Left forelimb (tissue), 1 donor: ENCODE measurements around the gene PTPRT.

ENCODE experiments used
- DNase-seq: peaks from one replicate; pipeline ENCODE4 v3.0.0-alpha.2; 2018; ENCODE audit warnings: low spot score

Gene PTPRT

DNA sequence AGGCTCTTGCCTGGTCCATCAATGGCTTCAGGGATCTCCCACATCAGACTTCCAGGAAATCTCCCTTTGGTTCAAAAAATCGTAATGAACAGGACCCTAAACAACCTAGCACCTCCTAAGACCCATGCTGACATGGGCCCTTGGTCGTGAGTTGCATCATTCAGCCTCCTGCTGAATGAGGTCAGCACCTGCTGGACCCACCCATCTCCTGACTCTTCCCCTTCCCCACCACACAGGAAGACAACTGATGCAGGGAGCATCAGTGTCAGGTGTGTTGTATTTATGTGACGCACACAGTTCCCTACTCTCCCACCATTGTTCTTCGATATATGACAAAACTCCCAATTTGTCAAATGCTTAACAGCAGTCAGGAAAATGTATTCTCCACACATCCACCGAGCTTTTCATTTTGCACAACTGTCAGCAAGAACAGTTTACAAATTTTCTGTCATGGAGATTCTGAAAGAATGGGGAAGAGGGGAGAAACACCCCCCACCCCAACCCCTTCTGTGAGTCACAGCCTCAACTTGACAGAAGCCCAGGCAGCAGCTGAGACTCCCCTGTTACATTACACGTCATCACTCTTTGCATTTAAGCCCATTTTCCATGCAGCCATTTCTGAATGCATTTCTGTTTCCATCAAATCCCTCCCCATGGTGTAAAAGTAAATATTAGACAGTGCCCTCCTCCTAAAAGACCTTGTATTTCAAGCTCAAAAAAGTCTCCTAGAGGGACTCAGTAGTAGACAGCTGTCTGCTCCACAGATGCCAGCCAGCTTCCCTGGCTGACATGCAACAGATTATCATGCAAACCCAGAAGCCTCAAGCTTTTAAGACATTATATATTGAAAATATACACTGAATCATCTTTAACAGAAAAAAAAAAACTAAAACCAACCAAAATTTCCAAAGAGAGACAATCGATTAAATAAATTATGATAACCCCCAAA, 577.5 kb downstream of the PTPRT start:
- DNase-seq = no peak

DNA sequence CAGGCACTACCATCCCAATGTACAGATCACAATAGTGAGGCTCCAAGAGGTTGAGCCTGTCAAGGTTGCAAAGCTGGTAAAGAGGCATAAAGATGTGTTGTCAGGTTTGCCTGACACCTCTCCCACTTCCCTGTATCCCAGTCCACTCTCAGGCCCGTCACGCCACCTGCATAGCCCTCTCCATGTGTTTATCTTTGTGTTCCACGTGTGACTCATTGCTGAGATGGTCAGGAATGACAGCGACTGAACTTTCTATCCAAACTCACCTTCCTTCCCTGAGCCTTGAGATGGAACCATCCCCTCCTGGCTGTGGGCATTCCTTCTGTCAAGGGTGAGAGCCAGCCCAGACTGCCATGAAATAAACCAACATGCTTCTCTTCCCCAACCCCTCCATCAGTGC, 578.3 kb downstream of the PTPRT start:
- DNase-seq = no peak

DNA sequence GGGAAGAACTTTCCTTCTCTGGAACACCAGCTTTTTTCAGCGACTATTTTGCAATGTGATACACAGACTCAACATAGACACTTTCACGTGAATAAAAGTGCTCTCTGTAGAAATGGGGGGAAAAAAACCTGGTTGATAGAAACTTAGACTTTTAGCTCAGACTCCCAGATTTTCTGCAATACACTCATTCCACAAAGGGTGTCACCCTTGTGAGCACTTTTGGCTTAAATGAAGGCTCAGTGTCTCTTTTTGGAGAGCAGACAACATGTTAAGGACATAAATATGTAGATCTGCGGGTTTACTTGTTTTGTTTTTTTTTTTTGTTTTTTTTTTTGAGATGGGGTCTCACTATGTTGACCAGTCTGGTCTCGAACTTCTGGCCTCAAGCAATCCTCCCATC, 579.6 kb downstream of the PTPRT start:
- DNase-seq = no peak

DNA sequence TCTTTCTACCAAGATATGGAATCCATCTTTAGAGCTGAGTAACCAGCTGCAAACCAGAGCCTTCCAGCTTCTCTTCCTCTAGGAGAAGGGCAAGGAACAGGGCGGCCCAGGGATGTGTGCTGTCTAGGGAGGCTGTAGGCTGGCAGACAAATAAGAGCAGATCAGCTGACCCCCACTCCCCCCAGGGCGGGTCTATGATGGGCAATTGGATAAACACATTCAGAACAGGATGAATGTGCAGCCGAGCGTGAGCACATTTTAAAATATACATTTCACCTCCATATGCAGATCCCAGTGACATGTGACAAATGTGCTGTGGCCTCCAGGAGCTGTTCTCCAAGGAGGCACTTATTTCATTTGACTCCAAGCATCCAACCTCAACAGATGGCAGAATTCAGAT, 580.1 kb downstream of the PTPRT start:
- no peak for DNase-seq

DNA sequence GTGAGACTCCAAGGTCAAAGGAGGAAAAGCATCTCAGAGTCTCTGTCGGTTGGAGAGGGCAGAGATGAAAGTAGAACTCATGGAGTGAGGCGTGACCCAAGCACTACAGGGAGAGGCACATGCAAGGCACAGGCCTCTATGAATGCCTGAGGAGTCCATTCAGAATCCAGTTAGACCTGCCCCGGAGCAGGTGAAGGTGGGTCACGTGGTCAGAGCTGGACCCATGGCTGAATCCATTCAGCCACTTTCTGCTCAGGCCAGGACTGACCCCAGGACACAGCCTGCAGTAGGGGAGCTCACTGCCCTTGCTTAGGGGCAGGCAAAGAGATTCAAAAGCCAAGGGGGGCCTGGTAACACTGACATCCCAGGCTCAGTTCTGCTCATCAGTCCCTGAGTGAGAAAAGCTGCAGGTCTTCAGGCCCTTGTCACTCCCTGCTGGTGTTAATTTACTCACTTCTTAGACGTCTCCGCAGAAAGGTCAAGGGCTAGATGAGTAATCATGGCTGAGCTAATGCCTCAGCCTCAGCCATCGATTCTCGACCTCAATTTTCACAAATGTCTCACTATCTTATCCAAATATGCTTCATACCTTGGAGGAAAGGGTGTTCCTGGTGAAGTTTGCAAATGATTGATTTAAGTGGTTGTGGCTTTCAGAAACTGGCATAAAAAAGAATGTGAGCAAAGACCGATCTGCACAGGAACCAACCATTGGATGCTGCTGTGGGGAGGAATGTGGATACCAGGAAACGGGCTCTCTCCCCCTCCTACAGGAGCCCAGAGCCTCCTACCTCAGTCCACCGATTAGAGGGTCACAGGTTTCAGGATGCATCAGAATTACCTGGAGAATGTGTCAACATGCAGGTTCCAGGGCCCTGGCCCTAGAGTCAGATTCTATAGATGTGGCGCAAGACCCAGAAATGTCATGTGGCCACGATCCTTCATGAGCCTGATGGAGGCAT, 584.4 kb downstream of the PTPRT start:
- DNase-seq = no peak

DNA sequence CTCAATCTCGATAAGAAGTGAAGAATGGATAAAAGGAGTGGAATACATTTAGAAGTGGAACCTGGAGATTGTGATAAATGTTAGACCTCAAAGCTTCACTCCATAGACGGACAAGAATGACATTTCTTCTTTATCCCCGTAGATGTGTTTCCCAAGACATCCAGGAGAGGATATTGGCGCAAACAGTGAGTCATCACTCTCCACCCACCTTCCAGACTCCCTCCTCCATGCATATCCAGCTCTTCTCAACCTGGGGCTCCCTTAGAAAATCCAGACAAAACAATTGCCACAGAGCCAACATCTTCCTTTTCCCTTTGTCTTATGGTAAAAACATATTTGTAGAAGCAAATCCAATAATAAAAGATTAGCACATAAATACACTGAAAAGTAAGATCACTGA, 586.1 kb downstream of the PTPRT start:
- no peak for DNase-seq

DNA sequence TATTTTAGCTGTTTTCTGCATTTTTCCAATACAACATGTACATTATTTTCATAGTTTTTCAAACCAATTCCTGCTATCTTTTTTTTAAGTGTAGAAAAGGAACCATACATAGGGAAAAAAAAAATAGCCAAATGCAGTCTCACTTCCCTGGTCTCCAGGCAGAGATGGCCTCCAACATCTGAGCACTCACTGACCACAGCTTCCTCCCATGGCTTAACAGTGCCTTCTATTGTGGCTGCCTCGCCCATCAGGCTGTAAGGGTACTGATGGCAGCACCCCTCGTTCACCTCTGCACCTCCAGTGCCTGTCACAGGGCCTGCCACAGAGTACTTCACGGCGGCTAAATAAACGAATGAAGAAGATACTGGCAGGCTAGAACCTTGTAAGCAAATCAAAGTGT, 591.1 kb downstream of the PTPRT start:
- DNase-seq = no peak

DNA sequence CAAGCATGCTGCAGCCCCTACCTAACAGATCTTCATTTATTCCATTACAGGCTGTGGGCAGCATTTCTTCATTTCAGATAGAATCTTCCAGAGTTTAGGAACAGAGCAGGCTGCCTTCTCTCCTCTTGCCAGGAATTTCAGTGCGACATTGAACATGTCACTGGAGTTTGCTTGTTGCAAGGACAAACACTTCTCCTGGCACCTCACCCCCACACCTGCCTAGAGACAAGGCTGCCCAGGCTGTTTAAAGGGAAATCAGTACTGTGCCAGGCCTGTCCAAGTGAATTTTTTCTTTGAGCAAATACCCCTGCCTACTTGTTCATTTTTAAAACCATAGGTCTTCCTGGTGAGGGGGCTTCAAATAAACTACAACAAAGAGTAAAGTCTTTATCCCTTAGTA, 594.1 kb downstream of the PTPRT start:
- no peak for DNase-seq

DNA sequence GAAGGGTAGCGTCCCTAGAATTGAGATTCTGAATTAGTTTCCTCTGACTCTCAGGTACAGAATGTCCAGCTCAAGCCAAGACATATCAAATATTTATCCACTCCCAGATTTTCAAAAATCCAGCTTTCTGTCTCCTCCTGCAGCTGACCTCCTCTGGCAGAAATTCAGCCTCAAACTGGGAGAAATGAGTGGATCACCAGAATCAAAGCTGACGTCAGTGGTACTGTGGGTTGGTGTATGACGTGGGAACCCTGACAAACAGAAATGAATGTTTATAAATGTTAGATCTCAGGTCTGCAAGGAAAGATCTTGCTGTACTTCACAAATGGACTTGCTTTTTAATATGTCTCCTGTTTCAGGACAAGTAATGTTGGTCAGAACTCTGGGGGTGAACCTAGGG, 595.0 kb downstream of the PTPRT start:
- no peak for DNase-seq

DNA sequence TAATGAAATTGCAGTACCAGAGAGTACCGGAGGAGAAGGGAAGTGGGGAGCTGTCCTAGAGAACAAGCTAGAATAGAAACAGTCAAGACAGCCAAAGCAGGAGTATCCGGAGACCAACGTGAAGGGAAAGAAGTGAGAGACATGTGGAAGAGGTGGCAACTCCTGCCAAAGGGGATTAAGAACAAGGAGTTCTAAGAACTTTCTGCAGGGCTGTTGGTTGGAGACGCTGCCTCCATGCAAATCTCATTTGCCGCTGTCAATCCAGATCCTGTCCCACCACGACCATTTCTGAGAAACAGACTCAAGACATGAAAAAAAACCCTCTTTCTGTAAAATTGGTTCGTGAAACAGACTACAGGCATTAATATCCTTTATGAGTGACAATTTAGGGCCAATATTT, 595.7 kb downstream of the PTPRT start:
- no peak for DNase-seq

DNA sequence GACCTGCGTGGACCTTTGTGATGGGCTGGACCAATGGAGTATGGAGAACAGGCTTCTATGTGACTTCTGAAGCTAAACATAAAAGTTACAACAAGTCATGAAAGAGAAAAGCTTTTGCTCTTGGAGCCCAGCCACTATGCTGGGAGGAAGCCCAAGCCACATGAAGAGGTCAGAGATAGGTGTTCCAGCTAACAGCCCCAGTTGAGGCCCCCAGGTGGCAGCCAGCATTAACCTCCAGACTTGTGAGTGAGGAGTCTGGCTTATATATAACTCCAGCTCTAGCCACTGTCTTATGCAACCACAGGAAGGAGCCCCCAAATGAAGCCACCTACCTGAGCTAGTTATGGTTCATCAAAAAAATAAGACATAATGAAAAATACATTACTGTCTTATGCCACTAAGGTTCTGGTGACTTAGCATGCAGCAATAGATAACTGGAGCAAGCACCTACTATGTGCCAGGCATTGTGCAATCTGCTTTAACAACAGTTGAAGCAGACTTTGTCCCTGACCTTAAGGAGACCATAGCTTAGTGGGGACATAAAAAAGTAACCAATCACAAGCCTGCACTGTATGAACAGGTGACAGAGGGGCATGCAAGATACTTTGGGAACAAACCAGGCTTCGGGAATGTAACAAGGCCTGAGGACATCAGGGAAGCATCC, 599.6 kb downstream of the PTPRT start:
- no peak for DNase-seq

DNA sequence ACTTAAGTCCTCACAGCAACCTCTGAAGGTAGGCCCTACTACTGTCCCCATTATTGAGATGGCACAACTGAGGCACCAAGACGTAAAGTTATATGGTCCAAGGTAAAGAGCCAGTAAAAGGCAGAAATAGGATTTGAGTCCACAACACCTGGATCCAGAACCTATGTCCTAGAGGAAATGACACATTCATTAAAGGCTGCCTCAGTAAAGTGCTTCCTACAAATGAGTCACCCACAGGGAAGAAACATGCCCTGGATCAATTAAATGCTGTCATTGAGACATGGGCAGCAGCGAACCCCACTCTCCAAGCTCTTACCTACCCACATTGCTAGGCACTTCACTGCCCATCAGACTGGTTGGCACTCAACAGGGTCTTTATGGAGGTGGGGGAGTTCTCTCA, 600.9 kb downstream of the PTPRT start:
- DNase-seq = no peak

DNA sequence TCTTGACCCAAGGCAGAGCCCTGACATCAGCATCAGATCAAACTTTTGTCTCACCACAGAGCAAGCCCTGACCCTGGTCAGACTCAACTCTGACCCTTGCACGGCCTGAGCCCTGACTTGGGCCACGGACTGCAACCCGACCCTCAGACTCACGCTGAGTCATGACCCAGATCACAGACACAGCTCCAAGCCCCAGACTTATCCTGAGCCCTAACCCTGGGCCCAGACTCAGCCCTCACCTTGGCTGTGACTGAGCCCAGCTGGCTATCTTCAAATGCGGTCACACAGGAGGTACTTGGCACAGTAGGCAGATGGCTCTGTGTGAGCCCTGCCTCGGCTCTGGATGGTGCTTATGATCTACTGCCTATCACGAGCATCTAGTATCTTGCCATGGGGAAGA, 602.3 kb downstream of the PTPRT start:
- no peak for DNase-seq

DNA sequence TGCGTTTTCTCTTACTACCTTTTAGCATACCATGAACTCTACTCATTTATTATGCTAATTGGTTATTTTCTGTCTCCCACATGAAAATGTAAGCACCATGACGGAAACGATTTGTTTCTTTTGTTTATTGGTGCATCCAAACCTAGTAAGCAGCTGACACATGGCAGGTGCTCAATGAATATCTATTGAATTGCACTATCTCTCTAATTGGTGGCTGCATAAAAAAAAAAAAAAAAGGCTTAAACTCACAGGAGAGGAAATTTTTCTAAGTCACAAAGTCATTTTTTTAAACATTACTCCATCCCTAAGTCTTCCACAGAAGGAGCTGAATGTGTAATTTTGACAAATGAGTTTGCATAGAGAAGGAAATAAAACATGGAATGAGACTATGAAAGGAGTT, 608.4 kb downstream of the PTPRT start:
- DNase-seq = no peak

DNA sequence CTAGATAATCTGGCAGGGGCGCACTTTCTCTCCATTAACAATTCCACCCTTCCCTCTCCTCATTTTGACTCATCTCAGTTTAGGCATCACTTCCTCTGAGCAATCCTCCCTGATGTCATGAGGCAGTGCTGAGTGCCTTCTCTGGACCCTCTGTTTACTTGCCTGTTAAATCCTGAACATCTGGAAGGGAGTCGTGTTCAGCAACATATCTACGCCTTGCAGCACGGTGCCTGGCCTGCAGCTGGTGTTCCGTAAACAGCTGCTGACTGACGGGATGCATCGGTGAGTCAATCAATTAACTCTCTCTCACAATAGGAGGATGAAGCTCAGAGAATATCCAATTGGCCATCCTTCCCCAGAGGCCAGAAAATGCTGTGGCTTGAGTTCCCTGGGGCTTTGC, 613.5 kb downstream of the PTPRT start:
- no peak for DNase-seq

DNA sequence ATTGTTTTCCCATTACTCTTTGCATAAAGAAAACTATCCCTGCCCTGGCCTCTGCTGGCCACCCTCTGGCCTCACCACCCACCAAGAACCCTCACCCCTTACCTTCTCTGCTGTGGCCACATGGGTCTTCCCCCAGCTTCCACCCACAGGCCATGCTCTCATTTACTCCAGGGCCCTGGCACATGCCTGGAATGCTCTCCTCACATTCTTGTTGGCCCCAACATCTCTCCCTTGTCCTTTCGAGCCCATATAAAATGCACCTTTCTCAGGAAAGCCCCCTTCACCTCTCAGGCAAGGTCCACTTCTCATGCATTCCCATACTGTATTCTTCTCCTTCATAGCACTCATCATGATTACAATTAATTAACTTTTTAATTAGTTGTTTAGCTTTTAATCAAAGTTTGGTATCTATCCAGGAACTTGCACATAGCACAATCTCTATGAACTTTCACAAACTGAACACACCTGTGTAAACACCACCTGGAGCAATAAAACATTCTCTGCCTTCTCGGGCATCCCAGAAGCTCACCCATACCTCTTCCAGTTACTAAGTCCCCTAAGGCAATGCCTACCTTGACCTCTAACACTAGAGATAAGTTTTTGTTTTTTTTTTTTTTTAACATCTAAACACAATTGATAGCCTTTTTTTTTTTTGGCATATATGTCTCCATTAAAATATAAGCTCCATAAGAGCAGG, 617.2 kb downstream of the PTPRT start:
- DNase-seq = no peak

DNA sequence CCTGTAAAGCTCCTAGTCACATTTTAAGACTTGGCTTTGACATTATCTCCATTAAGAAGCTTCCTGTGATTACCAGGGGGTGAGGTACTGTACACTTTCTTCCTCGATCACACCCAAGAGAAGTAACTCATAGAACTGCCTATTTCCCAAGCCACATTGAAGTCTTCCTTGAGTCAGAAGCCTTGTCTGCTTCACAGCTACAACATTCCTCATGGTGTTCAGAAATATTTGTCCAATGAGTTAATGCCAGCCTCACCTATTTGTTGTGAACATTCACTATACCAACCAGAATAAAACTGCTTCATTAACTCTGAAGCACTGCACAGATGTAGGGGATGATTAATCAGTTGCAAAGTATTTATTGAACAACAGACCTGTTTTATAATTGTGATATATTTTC, 622.3 kb downstream of the PTPRT start:
- no peak for DNase-seq

DNA sequence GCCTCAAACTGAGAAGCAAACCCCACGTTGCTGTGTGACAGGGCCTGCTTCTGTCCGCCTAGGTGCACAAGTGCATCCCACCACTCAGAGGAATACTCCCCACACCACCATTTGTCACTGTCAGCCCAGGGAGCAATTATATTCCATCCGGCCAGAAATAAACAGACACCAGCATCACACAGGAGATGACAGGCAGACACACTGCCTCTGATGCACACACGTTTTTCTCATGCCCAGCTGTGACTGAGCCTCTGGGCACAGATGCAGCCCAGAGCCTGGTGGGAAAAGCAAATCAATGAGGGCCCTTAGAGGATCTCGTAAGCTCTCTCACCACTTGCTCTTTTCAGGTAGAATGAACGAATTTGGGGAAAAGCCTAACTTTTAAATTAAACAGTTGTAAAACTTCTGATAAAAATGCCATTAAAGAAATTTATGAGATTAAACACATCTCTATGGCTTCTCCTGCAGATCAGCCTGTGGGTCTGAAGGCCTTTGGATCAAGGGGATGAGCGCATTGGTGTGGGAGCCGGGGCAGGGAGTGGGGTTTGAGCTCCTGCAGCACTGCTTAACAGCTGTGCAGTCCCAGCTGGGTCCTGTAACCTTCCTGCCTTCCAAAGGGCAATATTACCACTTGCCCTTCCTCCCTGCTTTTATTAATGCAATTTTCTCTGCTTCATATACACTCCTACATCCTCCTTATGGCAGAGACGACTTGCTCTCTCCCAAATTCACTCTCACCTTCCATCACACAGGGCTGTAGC, 624.3 kb downstream of the PTPRT start:
- no peak for DNase-seq

DNA sequence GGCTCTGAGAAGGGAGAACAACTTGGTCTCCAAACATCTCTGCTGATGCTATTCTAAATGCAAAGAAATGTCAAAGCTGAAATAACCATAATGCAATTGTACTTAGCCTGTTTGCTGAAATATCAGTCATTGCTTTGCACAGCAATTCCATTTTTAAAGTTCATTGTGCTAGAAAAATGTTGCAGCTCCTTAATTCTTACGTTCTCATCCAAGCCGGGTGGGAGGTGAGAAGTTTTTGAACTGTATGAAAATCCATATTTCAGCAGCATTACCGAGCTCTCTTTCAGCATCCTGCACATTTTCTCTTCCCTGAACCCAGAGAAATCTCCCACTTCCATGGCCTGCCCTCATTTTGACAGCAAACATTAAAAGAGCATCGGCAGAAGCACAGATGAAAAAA, 630.0 kb downstream of the PTPRT start:
- no peak for DNase-seq

DNA sequence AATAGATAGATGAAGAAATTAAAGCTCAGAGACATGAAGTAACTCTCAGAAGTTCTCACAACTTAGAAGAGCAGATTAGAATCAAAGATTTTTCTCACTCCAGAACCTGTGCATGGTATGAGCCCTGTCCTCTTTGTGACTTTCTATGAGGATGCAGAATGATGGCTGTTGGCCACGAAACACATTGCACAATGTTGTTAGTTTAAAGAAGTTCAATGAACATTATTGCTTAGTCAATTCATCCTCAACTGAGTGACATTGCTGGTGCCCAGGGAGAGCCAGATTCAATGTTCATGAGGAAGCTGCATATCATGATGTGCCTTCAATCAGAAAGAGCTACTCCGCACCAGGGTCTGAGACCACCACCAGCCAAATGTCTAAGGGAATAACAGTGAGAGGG, 633.1 kb downstream of the PTPRT start:
- DNase-seq = no peak

DNA sequence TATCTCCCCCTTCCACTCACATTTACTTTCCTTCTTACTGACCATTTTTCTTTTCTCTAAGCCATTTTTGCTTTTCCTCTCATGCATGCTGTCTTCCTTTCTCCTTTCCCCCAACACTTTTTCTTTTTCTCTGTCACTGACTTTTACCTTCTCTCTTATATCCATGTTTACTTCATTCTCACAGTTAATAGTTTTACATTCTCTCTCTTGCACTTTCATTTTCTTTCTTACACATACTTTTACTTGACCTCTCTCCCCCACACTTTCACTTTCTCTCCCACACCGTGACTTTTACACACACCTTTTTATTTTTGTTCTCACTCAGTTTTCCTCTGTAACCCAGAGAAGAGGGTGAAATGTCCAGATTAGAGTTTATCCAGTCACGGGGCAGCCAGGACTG, 636.3 kb downstream of the PTPRT start:
- DNase-seq = no peak
